Measurements from ENCODE around the gene OR2AE1. TPM values are rescaled to one million over a fixed set of nuclear protein-coding genes. Genes with fewer than 3 reads are reported as not detected.

OR2AE1 gene
- total and polyA plus RNA-seq, 9 of the 15 experiments (the other 6 are each of a cell fraction or from before 2014, with no cell fraction given) = 0.27 TPM; not detected in 8

- no peak for TF ChIP-seq ZBTB5 (IDR thresholded peaks at IDR 0.05)
- no peak for TF ChIP-seq RBFOX2 (IDR thresholded peaks at IDR 0.05; ENCODE audit: low read depth, low read length)
- TF ChIP-seq SOX6 (IDR thresholded peaks at IDR 0.05) = no peak
- TF ChIP-seq PCBP1 (IDR thresholded peaks at IDR 0.05; ENCODE audit: low read depth, low read length, poor library complexity, severe bottlenecking) = no peak
Observed at GRCh38 chr7:99860281-99861127, 16.3 kb downstream of the OR2AE1 start (continued).

GRCh38 chr7:99855236-99855635, 21.6 kb downstream of the OR2AE1 start:
- no TSS peak for BruUV-seq (replicated peaks)
- Histone ChIP-seq H3K4me3 (no peak overlapping the region), H2AFZ (ENCODE audit: low read depth, low read length) (no peak overlapping the region), H4K20me1 (replicated peaks; ENCODE audit: control insufficient read depth, insufficient read depth, low read length) (no peaks in the 10 kb centered on the region), H3K4me2 (ENCODE audit: insufficient read depth, low read length) (no peak overlapping the region), H3K4me1 (replicated peaks in 1 of 2; ENCODE audit: control insufficient read depth in 2 of 2, insufficient read depth in 2 of 2, low read length in 2 of 2) (no peaks in the 10 kb centered on the region), H3K79me2 (ENCODE audit: control insufficient read depth, insufficient read depth, low read length) (no peaks in the 10 kb centered on the region), H3K9ac (ENCODE audit: insufficient read depth in 1 of 2, low read depth in 2 of 2, low read length in 2 of 2) (no peak overlapping the region), H3K36me3 (ENCODE audit: control insufficient read depth, insufficient read depth, low read length) (no peaks in the 10 kb centered on the region), H3K9me1 (ENCODE audit: control insufficient read depth, insufficient read depth, low read length) (no peaks in the 10 kb centered on the region), H3K27me3 (ENCODE audit: control insufficient read depth in 2 of 2, insufficient read depth in 2 of 2, low read length in 2 of 2) (no peaks in the 10 kb centered on the region), H3K9me3 (replicated peaks; ENCODE audit: control insufficient read depth, insufficient read depth, low read depth, low read length) (no peaks in the 10 kb centered on the region), H3K27ac (ENCODE audit: extremely low read depth, low read depth, low read length) (no peak overlapping the region)
- DNase-seq (ENCODE audit: extremely low read depth in 1 of 4, low spot score in 3 of 4) (no peak), FAIRE-seq (no peak), ATAC-seq (no peak)
- in situ Hi-C loops (cut with MboI) = no loop called here
- TF ChIP-seq SMAD1 (IDR thresholded peaks at IDR 0.05; ENCODE audit: low read depth, low read length, partially characterized antibody) (no peak), NR2C1 (IDR thresholded peaks at IDR 0.05) (peak; percentile 60), NR2C1 (tag; IDR thresholded peaks at IDR 0.05) (no peak)
- ChIA-PET POLR2A (interaction anchor here (1.4 kb wide), 1 partner anchor 18 kb away, joined by 3 read pairs; no protein-coding TSS in a partner anchor), CTCF (ENCODE audit: low intra/inter-chr PET ratio) (no interaction called here)
- WGBS (ENCODE audit: insufficient coverage, low coverage, missing lambda C conversion rate) = 8% methylated on average over 1 of the region's 1 CpG
- intact Hi-C loops (cut with micrococcal nuclease) = no loop called here

All from K562 (cell line).